Gastrocnemius medialis (tissue), 4 donors: ENCODE data around the gene MEGF11. TPM values are rescaled to one million over a fixed set of nuclear protein-coding genes. Genes with fewer than 3 reads are reported as not detected.

Experiments used
- ATAC-seq, 2 donors: fragments of 150-250 bp; one replicate each; pipeline ENCODE4 v1.9.1; 2016
- DNase-seq, 2 donors: peaks; one replicate each; pipeline ENCODE4 v3.0.0-alpha.2; 2019
- H3K27ac ChIP-seq, 4 donors: fragments of 200-600 bp; sonication (generic); 1 replicate in 1 of 4; 2 replicates in 3 of 4; pipeline ENCODE4 v1.5.1; 2016 to 2018; ENCODE audit warnings: mild to moderate bottlenecking in 2 of 4, moderate library complexity in 1 of 4
- H3K27me3 ChIP-seq, 3 donors: fragments of 200-600 bp; sonication (generic) in 2 of 3; 1 replicate in 1 of 3; 2 replicates in 2 of 3; pipeline versions ENCODE4 v1.5.1 to v1.6.0; 2016 to 2019; ENCODE audit warnings: mild to moderate bottlenecking in 1 of 3, moderate library complexity in 1 of 3
- H3K36me3 ChIP-seq, 2 donors: fragments of 200-600 bp; sonication (generic) in 1 of 2; one replicate each; pipeline ENCODE4 v1.5.1; 2017 to 2018
- H3K4me1 ChIP-seq, 2 donors: fragments of 200-600 bp; sonication (generic) in 1 of 2; one replicate each; pipeline ENCODE4 v1.5.1; 2016 to 2017; ENCODE audit warnings: mild to moderate bottlenecking in 2 of 2
- H3K4me3 ChIP-seq, 4 donors: fragments of 200-600 bp; sonication (generic) in 3 of 4; 1 replicate in 1 of 4; 2 replicates in 3 of 4; pipeline ENCODE4 v1.5.1; 2016 to 2019; ENCODE audit warnings: mild to moderate bottlenecking in 2 of 4
- H3K9me3 ChIP-seq, 3 donors: fragments of 200-600 bp; sonication (generic) in 2 of 3; 1 replicate in 1 of 3; 2 replicates in 2 of 3; pipeline ENCODE4 v1.5.1; 2016 to 2019
- CTCF ChIP-seq, 5 experiments: fragments of 450-650 bp in 3 of 5; fragments of 200-600 bp in 2 of 5; sonication (generic) in 2 of 5; IDR thresholded peaks in 4 of 5; conservative IDR thresholded peaks in 1 of 5; 1 replicate in 4 of 5; 2 replicates in 1 of 5; pipeline ENCODE4 v1.5.1; 2016 to 2019; ENCODE audit warnings: antibody characterized with exemption in 5 of 5, mild to moderate bottlenecking in 3 of 5, moderate library complexity in 3 of 5
- POLR2A ChIP-seq, 2 donors: fragments of 450-650 bp; IDR thresholded peaks; one replicate each; pipeline ENCODE4 v1.6.1; 2017; ENCODE audit warnings: antibody characterized with exemption in 2 of 2, mild to moderate bottlenecking in 2 of 2, moderate library complexity in 2 of 2
- in situ Hi-C, 4 donors: fragments of 200-750 bp; cut with MboI; loops; one replicate each; pipeline versions ENCODE4 v1.15.0 to v1.8.0; 2017; ENCODE audit warnings: low sequenced_read_pairs in 4 of 4
- intact Hi-C: fragments of 100-400 bp; cut with DNase I; formaldehyde crosslinking; loops from one replicate; pipeline ENCODE4 v1.15.1; 2023; ENCODE audit warnings: low total_unique reads
- total RNA-seq, 4 donors: library from RNA; depleted of rRNA; stranded (reverse); fragments of >200 nt; gene quantifications; one replicate each; pipeline versions ENCODE4 v1.1.0 to v1.2.3, GENCODE V29; 2016

MEGF11 gene
- total RNA-seq, 4 donors from 2014 or later: not detected

GRCh38 chr15:66195621-66196230, 57.8 kb downstream of the MEGF11 start:
- intact Hi-C loops: no loop called here
- in situ Hi-C loops: loop anchor here in 1 of 4 donors (25.0 kb wide), 1 partner anchor 208 kb away; no protein-coding TSS in a partner anchor
- TF ChIP-seq CTCF (IDR thresholded peaks at IDR 0.05 in 4 of 5, conservative IDR thresholded peaks at IDR 0.05 in 1 of 5) (no peak), POLR2A (IDR thresholded peaks at IDR 0.05) (no peak)

GRCh38 chr15:66193066-66193465, 60.5 kb downstream of the MEGF11 start:
- H3K9me3 ChIP-seq: no peaks in the 10 kb centered on the region
- DNase-seq (no peak), ATAC-seq (no peak)
- H3K27me3 ChIP-seq: no peaks in the 10 kb centered on the region
- in situ Hi-C loops (loop anchor here in 1 of 4 donors (25.0 kb wide), 1 partner anchor 206 kb away; no protein-coding TSS in a partner anchor), intact Hi-C loops (loop anchor here (5.0 kb wide), 2 partner anchors 276 to 556 kb away; no protein-coding TSS in a partner anchor)
- H3K27ac ChIP-seq: no peak overlapping the region
- TF ChIP-seq POLR2A (IDR thresholded peaks at IDR 0.05) (no peak), CTCF (IDR thresholded peaks at IDR 0.05 in 4 of 5, conservative IDR thresholded peaks at IDR 0.05 in 1 of 5) (no peak)
- no peak overlapping the region for H3K4me3 ChIP-seq
- no peaks in the 10 kb centered on the region for H3K4me1 ChIP-seq
- no peaks in the 10 kb centered on the region for H3K36me3 ChIP-seq

More at GRCh38 chr15:66195621-66196230, 57.8 kb downstream of the MEGF11 start:
- Histone ChIP-seq H3K4me1 (no peaks in the 10 kb centered on the region), H3K27ac (no peak overlapping the region), H3K9me3 (no peaks in the 10 kb centered on the region), H3K27me3 (no peaks in the 10 kb centered on the region), H3K4me3 (no peak overlapping the region), H3K36me3 (no peaks in the 10 kb centered on the region)
- ATAC-seq (no peak), DNase-seq (no peak)

- H3K4me3 ChIP-seq: no peak overlapping the region
- H3K36me3 ChIP-seq: no peaks in the 10 kb centered on the region
- no peak for DNase-seq
- no peaks in the 10 kb centered on the region for H3K9me3 ChIP-seq
- H3K27ac ChIP-seq: no peak overlapping the region
- H3K4me1 ChIP-seq: no peaks in the 10 kb centered on the region
- intact Hi-C loops (loop anchor here (5.0 kb wide), 2 partner anchors 273 to 553 kb away; no protein-coding TSS in a partner anchor), in situ Hi-C loops (loop anchor here in 1 of 4 donors (25.0 kb wide), 1 partner anchor 203 kb away; no protein-coding TSS in a partner anchor)
- TF ChIP-seq CTCF (IDR thresholded peaks at IDR 0.05 in 4 of 5, conservative IDR thresholded peaks at IDR 0.05 in 1 of 5) (no peak), POLR2A (IDR thresholded peaks at IDR 0.05) (no peak)
- peaks cover 0 to 2% (median 0%) of the 10 kb centered on the region in 3 donors for H3K27me3 ChIP-seq
- no peak for ATAC-seq
Measured at GRCh38 chr15:66190746-66191145, 62.8 kb downstream of the MEGF11 start.

GRCh38 chr15:66189291-66189690, 64.3 kb downstream of the MEGF11 start:
- Histone ChIP-seq H3K27ac (no peak overlapping the region), H3K27me3 (peaks cover 0 to 14% (median 0%) of the 10 kb centered on the region in 3 donors), H3K4me3 (no peak overlapping the region), H3K36me3 (no peaks in the 10 kb centered on the region), H3K9me3 (no peaks in the 10 kb centered on the region), H3K4me1 (no peaks in the 10 kb centered on the region)
- in situ Hi-C loops (loop anchor here in 1 of 4 donors (25.0 kb wide), 1 partner anchor 202 kb away; no protein-coding TSS in a partner anchor), intact Hi-C loops (no loop called here)
- DNase-seq (no peak), ATAC-seq (no peak)
- no peak for TF ChIP-seq POLR2A (IDR thresholded peaks at IDR 0.05)

- in situ Hi-C loops: loop anchor here in 1 of 4 donors (25.0 kb wide), 1 partner anchor 201 kb away; no protein-coding TSS in a partner anchor
- no peak for DNase-seq
Measured at GRCh38 chr15:66188464-66188863, 65.1 kb downstream of the MEGF11 start.

More at GRCh38 chr15:66188464-66188863, 65.1 kb downstream of the MEGF11 start:
- H3K27me3 ChIP-seq: peaks cover 0 to 14% (median 0%) of the 10 kb centered on the region in 3 donors
- no peaks in the 10 kb centered on the region for H3K36me3 ChIP-seq
- intact Hi-C loops: no loop called here
- no peaks in the 10 kb centered on the region for H3K4me1 ChIP-seq
- no peaks in the 10 kb centered on the region for H3K9me3 ChIP-seq
- TF ChIP-seq CTCF (IDR thresholded peaks at IDR 0.05 in 4 of 5, conservative IDR thresholded peaks at IDR 0.05 in 1 of 5) (no peak), POLR2A (IDR thresholded peaks at IDR 0.05) (no peak)
- H3K27ac ChIP-seq: no peak overlapping the region
- ATAC-seq: no peak
- H3K4me3 ChIP-seq: no peak overlapping the region
